SU-DHL-6 (cell line): ENCODE results near the gene PNRC1.

Source experiments
- H2AFZ ChIP-seq: fragments of 200-600 bp; sonication (generic); 2 replicates; pipeline ENCODE4 v1.6.1; 2014; ENCODE audit warnings: low read depth, mild to moderate bottlenecking, moderate library complexity, mixed read lengths, antibody characterized with exemption, low read length; ENCODE audit not compliant: severe bottlenecking
- H3F3A ChIP-seq: fragments of 200-600 bp; shearing (Covaris generic); 2 replicates; pipeline ENCODE4 v1.6.0; 2016; ENCODE audit warnings: antibody characterized with exemption, mild to moderate bottlenecking; ENCODE audit not compliant: insufficient read depth
- H3K27ac ChIP-seq: fragments of 200-600 bp; sonication (generic); 2 replicates; pipeline ENCODE4 v1.5.1; 2016; ENCODE audit warnings: low read depth, mild to moderate bottlenecking, low read length, moderate library complexity, mixed read lengths
- H3K27me3 ChIP-seq: fragments of 200-600 bp; sonication (generic), shearing (Covaris generic); 2 replicates; pipeline ENCODE4 v1.6.0; 2014; ENCODE audit warnings: mild to moderate bottlenecking, low read length
- H3K36me3 ChIP-seq: fragments of 200-600 bp; sonication (generic); 2 replicates; pipeline ENCODE4 v1.6.1; 2014; ENCODE audit warnings: mild to moderate bottlenecking, low read length, mixed read lengths
- H3K4me2 ChIP-seq: fragments of 300-600, 200-600 bp; shearing (Covaris generic), sonication (generic); 2 replicates; pipeline ENCODE4 v1.6.0; 2014; ENCODE audit warnings: low read length, low read depth, mild to moderate bottlenecking; ENCODE audit not compliant: poor library complexity, severe bottlenecking
- H3K4me3 ChIP-seq: fragments of 200-600 bp; sonication (generic); 2 replicates; pipeline ENCODE4 v1.5.1; 2014; ENCODE audit warnings: antibody characterized with exemption, low read length, mild to moderate bottlenecking, mixed read lengths; ENCODE audit not compliant: insufficient read depth, poor library complexity, severe bottlenecking
- H3K79me2 ChIP-seq: fragments of 200-600 bp; sonication (generic); 2 replicates; pipeline ENCODE4 v1.6.1; 2014; ENCODE audit warnings: mild to moderate bottlenecking, low read length, moderate library complexity; ENCODE audit not compliant: insufficient read depth
- H3K9ac ChIP-seq: fragments of 200-600 bp; sonication (generic); 2 replicates; pipeline ENCODE4 v1.7.0; 2014; ENCODE audit warnings: mild to moderate bottlenecking, low read length
- H3K9me2 ChIP-seq: fragments of 200-600 bp; sonication (generic); replicated peaks from 2 replicates; pipeline ENCODE4 v1.6.1; 2014; ENCODE audit warnings: low read length; ENCODE audit not compliant: insufficient read depth
- H3K9me3 ChIP-seq: fragments of 200-600 bp; sonication (generic); 2 replicates; pipeline ENCODE4 v1.6.1; 2014; ENCODE audit warnings: low read length, mixed read lengths; ENCODE audit not compliant: insufficient read depth
- H4K20me1 ChIP-seq: fragments of 200-600 bp; sonication (generic); 2 replicates; pipeline ENCODE4 v1.6.1; 2014; ENCODE audit warnings: low read depth, mild to moderate bottlenecking, antibody characterized with exemption, low read length, moderate library complexity, mixed read lengths
- EZH2phosphoT487 ChIP-seq: fragments of 200-600 bp; sonication (generic), shearing (Covaris generic); conservative IDR thresholded peaks from 2 replicates; pipeline ENCODE4 v1.6.1; 2018; ENCODE audit warnings: mild to moderate bottlenecking, antibody characterized with exemption, low read length, moderate library complexity, mixed read lengths
- TF ChIP-seq, protein P1 (sequence below): fragments of 200-600 bp; sonication (generic); IDR thresholded peaks from one replicate; pipeline ENCODE4 v1.5.1; 2017; ENCODE audit warnings: antibody characterized with exemption, mild to moderate bottlenecking, low read length, moderate library complexity; ENCODE audit not compliant: insufficient read depth, poor library complexity, severe bottlenecking

PNRC1 gene

DNA sequence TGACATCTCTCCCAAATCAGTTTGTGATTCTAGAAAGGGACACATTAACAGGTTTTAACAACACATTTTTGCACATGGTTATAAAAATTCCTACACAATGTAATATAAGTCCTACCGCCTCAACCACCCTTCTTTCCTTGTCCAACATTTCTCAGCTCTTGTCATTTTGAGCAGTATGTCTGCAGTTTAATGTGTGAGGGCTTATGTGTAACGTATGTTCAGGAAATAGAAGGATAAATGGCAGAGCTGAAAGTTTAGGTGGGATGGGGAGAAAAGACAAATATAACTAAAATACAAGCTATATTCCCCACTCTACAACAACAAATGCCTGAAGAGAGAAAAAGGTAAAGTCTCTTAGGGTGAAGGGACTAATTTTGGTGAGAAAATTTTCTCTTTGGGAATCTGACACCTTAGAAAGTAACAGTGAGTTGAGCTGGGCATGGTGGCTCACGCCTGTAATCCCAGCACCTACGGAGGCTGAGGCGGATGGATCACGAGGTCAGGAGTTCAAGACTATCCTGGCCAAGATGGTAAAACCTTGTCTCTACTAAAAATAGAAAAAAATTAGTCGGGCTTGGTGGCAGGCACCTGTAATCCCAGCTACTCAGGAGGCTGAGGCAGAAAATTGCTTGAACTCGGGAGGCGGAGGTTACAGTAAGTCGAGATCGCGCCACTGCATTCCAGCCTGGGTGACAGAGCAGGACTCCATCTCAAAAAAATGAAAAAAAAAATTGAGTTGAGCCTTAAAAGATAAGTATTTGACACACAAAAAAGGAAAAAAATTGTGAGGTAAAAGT, 5.1 kb downstream of the PNRC1 start:
- H3K4me2 ChIP-seq: no peak overlapping the region

GRCh38 chr6:89087881-89088280, 7.3 kb downstream of the PNRC1 start:
- no peaks in the 10 kb centered on the region for H4K20me1 ChIP-seq
- H3K4me3 ChIP-seq: no peak overlapping the region
- no peak overlapping the region for H3K4me2 ChIP-seq
- H2AFZ ChIP-seq: no peak overlapping the region
- H3K27ac ChIP-seq: no peak overlapping the region
- H3K9me3 ChIP-seq: no peaks in the 10 kb centered on the region
- H3F3A ChIP-seq: peaks cover 2% of the 10 kb centered on the region; the same call in 1 of the 2 replicates
- no peaks in the 10 kb centered on the region for H3K27me3 ChIP-seq
- H3K36me3 ChIP-seq: peaks cover 19% of the 10 kb centered on the region
- no peak for TF ChIP-seq EZH2phosphoT487
- TF ChIP-seq, protein P1, sequence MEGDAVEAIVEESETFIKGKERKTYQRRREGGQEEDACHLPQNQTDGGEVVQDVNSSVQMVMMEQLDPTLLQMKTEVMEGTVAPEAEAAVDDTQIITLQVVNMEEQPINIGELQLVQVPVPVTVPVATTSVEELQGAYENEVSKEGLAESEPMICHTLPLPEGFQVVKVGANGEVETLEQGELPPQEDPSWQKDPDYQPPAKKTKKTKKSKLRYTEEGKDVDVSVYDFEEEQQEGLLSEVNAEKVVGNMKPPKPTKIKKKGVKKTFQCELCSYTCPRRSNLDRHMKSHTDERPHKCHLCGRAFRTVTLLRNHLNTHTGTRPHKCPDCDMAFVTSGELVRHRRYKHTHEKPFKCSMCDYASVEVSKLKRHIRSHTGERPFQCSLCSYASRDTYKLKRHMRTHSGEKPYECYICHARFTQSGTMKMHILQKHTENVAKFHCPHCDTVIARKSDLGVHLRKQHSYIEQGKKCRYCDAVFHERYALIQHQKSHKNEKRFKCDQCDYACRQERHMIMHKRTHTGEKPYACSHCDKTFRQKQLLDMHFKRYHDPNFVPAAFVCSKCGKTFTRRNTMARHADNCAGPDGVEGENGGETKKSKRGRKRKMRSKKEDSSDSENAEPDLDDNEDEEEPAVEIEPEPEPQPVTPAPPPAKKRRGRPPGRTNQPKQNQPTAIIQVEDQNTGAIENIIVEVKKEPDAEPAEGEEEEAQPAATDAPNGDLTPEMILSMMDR: no peak
- no peaks in the 10 kb centered on the region for H3K9me2 ChIP-seq
- H3K9ac ChIP-seq: no peak overlapping the region
- H3K79me2 ChIP-seq: peaks cover 12% of the 10 kb centered on the region

More for the DNA sequence above, 5.1 kb downstream of the PNRC1 start:
- no peaks in the 10 kb centered on the region for H4K20me1 ChIP-seq
- H3K4me3 ChIP-seq: no peak overlapping the region
- H3K27ac ChIP-seq: no peak overlapping the region
- H3K9me2 ChIP-seq: no peaks in the 10 kb centered on the region
- TF ChIP-seq, protein P1: no peak
- no peak for TF ChIP-seq EZH2phosphoT487
- H3K9ac ChIP-seq: no peak overlapping the region
- no peaks in the 10 kb centered on the region for H3K9me3 ChIP-seq
- H3K36me3 ChIP-seq: peaks cover 19% of the 10 kb centered on the region
- H3F3A ChIP-seq: peaks cover 2% of the 10 kb centered on the region; the same call in 1 of the 2 replicates
- H3K27me3 ChIP-seq: no peaks in the 10 kb centered on the region
- H2AFZ ChIP-seq: no peak overlapping the region
- H3K79me2 ChIP-seq: peaks cover 29% of the 10 kb centered on the region

DNA sequence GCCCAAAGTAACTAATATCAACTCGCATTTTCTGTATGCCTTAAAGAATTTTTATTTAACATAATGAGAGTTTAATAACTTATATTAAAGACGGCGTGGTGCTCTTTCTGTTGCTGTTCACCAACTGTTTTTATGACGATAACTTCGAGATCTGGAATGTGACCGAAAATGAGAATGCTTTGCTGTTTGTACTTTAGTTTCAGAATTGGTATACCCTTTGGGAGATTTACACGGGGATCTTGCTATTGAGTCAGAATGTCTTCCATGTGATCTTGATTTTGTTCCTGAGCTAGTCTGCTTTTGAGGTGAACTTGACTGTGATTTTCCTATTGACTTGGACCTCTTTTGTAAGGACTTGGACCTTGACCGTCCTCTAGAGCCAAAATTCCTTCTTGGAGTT, 17.9 kb downstream of the PNRC1 start:
- Histone ChIP-seq H3F3A (no peaks in the 10 kb centered on the region), H3K4me3 (no peak overlapping the region), H3K36me3 (no peaks in the 10 kb centered on the region), H3K79me2 (no peaks in the 10 kb centered on the region), H3K27me3 (no peaks in the 10 kb centered on the region), H3K27ac (no peak overlapping the region), H3K9ac (no peak overlapping the region), H3K4me2 (no peak overlapping the region), H4K20me1 (no peaks in the 10 kb centered on the region), H2AFZ (no peak overlapping the region), H3K9me2 (no peaks in the 10 kb centered on the region), H3K9me3 (no peaks in the 10 kb centered on the region)
- no peak for TF ChIP-seq EZH2phosphoT487
- TF ChIP-seq, protein P1: no peak
